ENCODE measurements around the gene IGLL5. TPM values are rescaled to one million over a fixed set of nuclear protein-coding genes. Genes with fewer than 3 reads are reported as not detected.

IGLL5 gene
- polyA plus RNA-seq, 2 of the 4 experiments (the other 2 are of a cell fraction): not detected

DNA sequence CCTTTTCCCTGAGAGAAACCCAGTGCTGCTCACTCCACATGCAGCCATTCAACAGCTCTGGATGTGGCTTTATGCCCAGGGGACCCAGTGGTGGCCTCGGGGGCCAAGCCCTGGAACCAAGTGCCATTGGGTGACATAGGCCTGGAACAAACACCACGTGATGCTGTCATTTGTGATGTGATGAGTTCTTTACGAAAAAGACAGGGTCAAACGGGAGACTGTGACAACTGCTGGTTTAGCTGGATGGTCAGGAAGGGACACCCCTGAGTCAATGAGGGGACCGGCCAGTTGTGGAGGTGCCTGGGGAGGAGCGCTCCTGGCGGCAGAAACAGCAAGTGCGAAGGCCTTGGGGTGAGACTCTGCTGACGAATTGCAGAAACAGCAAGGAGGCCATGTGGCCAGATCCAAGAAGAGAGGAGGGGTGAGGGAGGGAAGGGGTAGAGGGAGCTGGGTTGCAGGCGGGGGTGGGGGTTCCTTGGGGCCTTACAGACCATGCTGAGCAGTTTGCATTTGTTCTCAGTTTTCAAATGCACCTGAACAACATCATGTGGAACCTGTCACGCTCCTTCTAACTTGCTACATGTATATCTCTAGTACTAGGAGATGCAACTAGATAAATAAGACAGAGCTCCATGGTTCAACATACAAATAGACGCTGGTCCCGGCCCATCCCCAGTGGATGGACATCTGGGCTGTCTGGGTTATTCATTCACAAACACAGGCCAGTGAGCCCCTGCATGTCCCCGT is 56.1 kb downstream of the IGLL5 start (continued):
- no peak for TF ChIP-seq RAD21 (conservative IDR thresholded peaks at IDR 0.05 in 1 of 2, IDR thresholded peaks at IDR 0.05 in 1 of 2)
- TF ChIP-seq RARB (CRISPR knock-in tag; IDR thresholded peaks at IDR 0.05): no peak
- no peak for TF ChIP-seq NFE2L2 (conservative IDR thresholded peaks at IDR 0.05; ENCODE audit: low read length)

DNA sequence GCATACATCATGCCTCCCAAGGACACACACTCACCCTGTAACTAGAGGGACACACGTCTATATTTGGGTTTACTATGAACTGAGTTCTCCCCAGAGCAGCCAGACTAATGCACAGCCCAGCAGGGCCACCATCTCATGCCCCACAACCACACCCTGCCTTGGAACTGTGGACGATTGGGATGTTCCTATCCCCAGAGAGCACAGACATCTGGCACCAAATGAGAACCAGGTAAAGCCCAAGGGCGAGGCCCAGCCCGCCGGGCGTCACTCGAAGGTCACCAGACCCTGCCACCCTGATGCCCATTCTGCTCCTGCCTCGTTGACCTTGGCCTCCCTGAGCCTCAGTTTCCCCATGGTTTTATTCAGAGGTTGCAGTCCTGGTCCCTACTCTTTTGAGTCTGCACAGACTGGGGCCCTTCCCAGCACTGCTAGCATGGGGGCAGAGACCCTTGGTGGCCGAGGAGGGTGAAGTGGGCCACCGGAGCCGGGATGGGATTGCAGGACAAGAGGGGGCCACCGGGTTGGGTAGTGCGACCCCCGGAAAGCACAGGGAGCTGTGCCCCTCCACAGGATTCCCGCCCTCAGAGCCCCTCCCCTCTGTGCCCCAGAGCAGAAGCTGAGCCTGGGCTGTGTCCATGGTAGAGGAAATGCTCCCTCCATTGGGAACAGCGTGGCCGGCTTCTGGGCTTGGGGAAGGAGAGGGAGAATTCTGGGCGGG is 56.8 kb downstream of the IGLL5 start:
- no peak for ATAC-seq
- Histone ChIP-seq H3K4me3 (no peak overlapping the region), H3K4me1 (no peaks in the 10 kb centered on the region), H3K9me3 (no peaks in the 10 kb centered on the region), H3K27ac (no peak overlapping the region), H3K4me2 (no peak overlapping the region)
- POLR2A ChIA-PET: no interaction called here
- no peak for DNase-seq (ENCODE audit: low read depth in 1 of 2, low spot score in 1 of 2)
- TF ChIP-seq EHMT2 (IDR thresholded peaks at IDR 0.05; ENCODE audit: low read depth): no peak
- no peak for TF ChIP-seq CHD4 (IDR thresholded peaks at IDR 0.05; ENCODE audit: borderline replicate concordance)
- TF ChIP-seq HEYL (CRISPR knock-in tag; IDR thresholded peaks at IDR 0.05): no peak
- no peak for TF ChIP-seq RCOR1 (IDR thresholded peaks at IDR 0.05; ENCODE audit: low read depth, low read length)
- no peak for TF ChIP-seq NR3C1 (IDR thresholded peaks at IDR 0.05)
- TF ChIP-seq, protein P1, sequence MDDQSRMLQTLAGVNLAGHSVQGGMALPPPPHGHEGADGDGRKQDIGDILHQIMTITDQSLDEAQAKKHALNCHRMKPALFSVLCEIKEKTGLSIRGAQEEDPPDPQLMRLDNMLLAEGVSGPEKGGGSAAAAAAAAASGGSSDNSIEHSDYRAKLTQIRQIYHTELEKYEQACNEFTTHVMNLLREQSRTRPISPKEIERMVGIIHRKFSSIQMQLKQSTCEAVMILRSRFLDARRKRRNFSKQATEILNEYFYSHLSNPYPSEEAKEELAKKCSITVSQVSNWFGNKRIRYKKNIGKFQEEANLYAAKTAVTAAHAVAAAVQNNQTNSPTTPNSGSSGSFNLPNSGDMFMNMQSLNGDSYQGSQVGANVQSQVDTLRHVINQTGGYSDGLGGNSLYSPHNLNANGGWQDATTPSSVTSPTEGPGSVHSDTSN (IDR thresholded peaks at IDR 0.05): no peak
- no peak for TF ChIP-seq ZNF302 (CRISPR knock-in tag; IDR thresholded peaks at IDR 0.05)
- TF ChIP-seq, protein P2, sequence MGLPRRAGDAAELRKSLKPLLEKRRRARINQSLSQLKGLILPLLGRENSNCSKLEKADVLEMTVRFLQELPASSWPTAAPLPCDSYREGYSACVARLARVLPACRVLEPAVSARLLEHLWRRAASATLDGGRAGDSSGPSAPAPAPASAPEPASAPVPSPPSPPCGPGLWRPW (IDR thresholded peaks at IDR 0.05): no peak
- no peak for TF ChIP-seq JUN (IDR thresholded peaks at IDR 0.05)
- TF ChIP-seq ZSCAN20 (CRISPR knock-in tag; IDR thresholded peaks at IDR 0.05): no peak
- no peak for TF ChIP-seq TP53 (CRISPR knock-in tag; IDR thresholded peaks at IDR 0.05)
- TF ChIP-seq, protein P3, sequence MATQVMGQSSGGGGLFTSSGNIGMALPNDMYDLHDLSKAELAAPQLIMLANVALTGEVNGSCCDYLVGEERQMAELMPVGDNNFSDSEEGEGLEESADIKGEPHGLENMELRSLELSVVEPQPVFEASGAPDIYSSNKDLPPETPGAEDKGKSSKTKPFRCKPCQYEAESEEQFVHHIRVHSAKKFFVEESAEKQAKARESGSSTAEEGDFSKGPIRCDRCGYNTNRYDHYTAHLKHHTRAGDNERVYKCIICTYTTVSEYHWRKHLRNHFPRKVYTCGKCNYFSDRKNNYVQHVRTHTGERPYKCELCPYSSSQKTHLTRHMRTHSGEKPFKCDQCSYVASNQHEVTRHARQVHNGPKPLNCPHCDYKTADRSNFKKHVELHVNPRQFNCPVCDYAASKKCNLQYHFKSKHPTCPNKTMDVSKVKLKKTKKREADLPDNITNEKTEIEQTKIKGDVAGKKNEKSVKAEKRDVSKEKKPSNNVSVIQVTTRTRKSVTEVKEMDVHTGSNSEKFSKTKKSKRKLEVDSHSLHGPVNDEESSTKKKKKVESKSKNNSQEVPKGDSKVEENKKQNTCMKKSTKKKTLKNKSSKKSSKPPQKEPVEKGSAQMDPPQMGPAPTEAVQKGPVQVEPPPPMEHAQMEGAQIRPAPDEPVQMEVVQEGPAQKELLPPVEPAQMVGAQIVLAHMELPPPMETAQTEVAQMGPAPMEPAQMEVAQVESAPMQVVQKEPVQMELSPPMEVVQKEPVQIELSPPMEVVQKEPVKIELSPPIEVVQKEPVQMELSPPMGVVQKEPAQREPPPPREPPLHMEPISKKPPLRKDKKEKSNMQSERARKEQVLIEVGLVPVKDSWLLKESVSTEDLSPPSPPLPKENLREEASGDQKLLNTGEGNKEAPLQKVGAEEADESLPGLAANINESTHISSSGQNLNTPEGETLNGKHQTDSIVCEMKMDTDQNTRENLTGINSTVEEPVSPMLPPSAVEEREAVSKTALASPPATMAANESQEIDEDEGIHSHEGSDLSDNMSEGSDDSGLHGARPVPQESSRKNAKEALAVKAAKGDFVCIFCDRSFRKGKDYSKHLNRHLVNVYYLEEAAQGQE (IDR thresholded peaks at IDR 0.05): no peak
- TF ChIP-seq, protein P4, sequence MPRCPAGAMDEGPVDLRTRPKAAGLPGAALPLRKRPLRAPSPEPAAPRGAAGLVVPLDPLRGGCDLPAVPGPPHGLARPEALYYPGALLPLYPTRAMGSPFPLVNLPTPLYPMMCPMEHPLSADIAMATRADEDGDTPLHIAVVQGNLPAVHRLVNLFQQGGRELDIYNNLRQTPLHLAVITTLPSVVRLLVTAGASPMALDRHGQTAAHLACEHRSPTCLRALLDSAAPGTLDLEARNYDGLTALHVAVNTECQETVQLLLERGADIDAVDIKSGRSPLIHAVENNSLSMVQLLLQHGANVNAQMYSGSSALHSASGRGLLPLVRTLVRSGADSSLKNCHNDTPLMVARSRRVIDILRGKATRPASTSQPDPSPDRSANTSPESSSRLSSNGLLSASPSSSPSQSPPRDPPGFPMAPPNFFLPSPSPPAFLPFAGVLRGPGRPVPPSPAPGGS (IDR thresholded peaks at IDR 0.05): no peak
- TF ChIP-seq RFX5 (IDR thresholded peaks at IDR 0.05): no peak
- TF ChIP-seq, protein P5, sequence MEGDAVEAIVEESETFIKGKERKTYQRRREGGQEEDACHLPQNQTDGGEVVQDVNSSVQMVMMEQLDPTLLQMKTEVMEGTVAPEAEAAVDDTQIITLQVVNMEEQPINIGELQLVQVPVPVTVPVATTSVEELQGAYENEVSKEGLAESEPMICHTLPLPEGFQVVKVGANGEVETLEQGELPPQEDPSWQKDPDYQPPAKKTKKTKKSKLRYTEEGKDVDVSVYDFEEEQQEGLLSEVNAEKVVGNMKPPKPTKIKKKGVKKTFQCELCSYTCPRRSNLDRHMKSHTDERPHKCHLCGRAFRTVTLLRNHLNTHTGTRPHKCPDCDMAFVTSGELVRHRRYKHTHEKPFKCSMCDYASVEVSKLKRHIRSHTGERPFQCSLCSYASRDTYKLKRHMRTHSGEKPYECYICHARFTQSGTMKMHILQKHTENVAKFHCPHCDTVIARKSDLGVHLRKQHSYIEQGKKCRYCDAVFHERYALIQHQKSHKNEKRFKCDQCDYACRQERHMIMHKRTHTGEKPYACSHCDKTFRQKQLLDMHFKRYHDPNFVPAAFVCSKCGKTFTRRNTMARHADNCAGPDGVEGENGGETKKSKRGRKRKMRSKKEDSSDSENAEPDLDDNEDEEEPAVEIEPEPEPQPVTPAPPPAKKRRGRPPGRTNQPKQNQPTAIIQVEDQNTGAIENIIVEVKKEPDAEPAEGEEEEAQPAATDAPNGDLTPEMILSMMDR (IDR thresholded peaks at IDR 0.05): no peak
- no peak for TF ChIP-seq HOXB13 (CRISPR knock-in tag; IDR thresholded peaks at IDR 0.05; ENCODE audit: low read depth)
- FAIRE-seq: no peak
- CTCF ChIA-PET: interaction anchor here (1.0 to 4.6 kb wide), 6 partner anchors 10 to 156 kb away, joined by 3 to 28 read pairs (median 7); no protein-coding TSS in a partner anchor
- 62% methylated on average over 6 of the region's 18 CpGs for WGBS (ENCODE audit: missing lambda C conversion rate)

Measured in A549 (cell line).